GM21737 (cell line): Measurements from ENCODE around the gene KLHL22.

Experiments
- ATAC-seq: cut with Tn5 transposase; IDR thresholded peaks from one replicate; pipeline ENCODE4 v1.9.1; 2021; ENCODE audit warnings: mild to moderate bottlenecking, moderate library complexity; ENCODE audit not compliant: unreplicated experiment

KLHL22 gene

GRCh38 chr22:20524004-20524481 is 28.4 kb upstream of the KLHL22 start:
- ATAC-seq = no peak

GRCh38 chr22:20523086-20523983 is 27.7 kb upstream of the KLHL22 start:
- no peak for ATAC-seq

GRCh38 chr22:20522134-20523004 is 26.8 kb upstream of the KLHL22 start:
- ATAC-seq = no peak

GRCh38 chr22:20520093-20520511 is 24.5 kb upstream of the KLHL22 start:
- no peak for ATAC-seq

- no peak for ATAC-seq
Observed at GRCh38 chr22:20519558-20519957, 24.0 kb upstream of the KLHL22 start.

- ATAC-seq = no peak
Observed at GRCh38 chr22:20517841-20518592, 22.4 kb upstream of the KLHL22 start.

GRCh38 chr22:20517422-20517821 is 21.8 kb upstream of the KLHL22 start:
- no peak for ATAC-seq

GRCh38 chr22:20516399-20516798 is 20.8 kb upstream of the KLHL22 start:
- no peak for ATAC-seq

- ATAC-seq = no peak
Observed at GRCh38 chr22:20514658-20515406, 19.2 kb upstream of the KLHL22 start.

GRCh38 chr22:20511578-20512229 is 16.1 kb upstream of the KLHL22 start:
- ATAC-seq = no peak

- no peak for ATAC-seq
Observed at GRCh38 chr22:20510811-20511577, 15.4 kb upstream of the KLHL22 start.

GRCh38 chr22:20509344-20510047 is 13.9 kb upstream of the KLHL22 start:
- ATAC-seq = no peak

GRCh38 chr22:20508815-20509271 is 13.2 kb upstream of the KLHL22 start:
- no peak for ATAC-seq

- ATAC-seq = peak; percentile 15
Observed at GRCh38 chr22:20508067-20508755, 12.6 kb upstream of the KLHL22 start.

- ATAC-seq = peak; percentile 70
Observed at GRCh38 chr22:20507253-20508066, 11.9 kb upstream of the KLHL22 start, which contains the start of gene MED15. Gene MED15 (plus strand): TSS chr22:20507610. CDS start chr22:20507679, 69 bp downstream.

GRCh38 chr22:20506543-20507252 is 11.1 kb upstream of the KLHL22 start:
- ATAC-seq = no peak
